Measurements from ENCODE around the gene FCN1.

Gene FCN1

DNA sequence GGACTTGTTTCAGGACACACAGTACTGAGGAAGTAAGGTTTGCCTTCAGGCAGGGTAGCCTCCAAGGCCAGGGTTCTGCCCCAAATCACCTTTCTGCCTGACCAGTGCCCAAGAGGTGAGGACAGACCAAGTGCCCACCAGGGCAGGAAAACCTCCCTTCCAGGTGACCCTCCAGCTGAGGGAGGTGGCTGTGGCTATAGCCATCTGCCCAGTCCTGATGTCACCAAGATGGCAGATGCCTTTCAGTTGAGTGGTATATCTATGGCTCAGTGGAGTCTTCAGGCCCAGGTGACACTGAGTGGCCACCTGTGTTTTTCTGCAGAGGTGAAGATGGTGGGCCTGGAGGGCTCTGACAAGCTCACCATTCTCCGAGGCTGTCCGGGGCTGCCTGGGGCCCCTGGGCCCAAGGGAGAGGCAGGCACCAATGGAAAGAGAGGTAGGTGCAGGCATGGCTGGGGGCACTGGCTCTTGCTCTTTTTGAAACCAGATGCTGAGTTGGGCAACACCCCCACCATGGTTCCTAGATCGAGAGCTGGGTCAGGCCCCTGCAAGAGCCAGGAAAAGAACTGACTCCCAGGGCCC, 35.4 kb downstream of the FCN1 start:
- DNase-seq (ENCODE audit: low read depth, low spot score): no peak
- H3K27ac ChIP-seq: no peak overlapping the region

GRCh38 chr9:134881313-134881670, 36.4 kb downstream of the FCN1 start:
- no peak for DNase-seq (ENCODE audit: low read depth, low spot score)
- H3K27ac ChIP-seq: no peak overlapping the region

DNA sequence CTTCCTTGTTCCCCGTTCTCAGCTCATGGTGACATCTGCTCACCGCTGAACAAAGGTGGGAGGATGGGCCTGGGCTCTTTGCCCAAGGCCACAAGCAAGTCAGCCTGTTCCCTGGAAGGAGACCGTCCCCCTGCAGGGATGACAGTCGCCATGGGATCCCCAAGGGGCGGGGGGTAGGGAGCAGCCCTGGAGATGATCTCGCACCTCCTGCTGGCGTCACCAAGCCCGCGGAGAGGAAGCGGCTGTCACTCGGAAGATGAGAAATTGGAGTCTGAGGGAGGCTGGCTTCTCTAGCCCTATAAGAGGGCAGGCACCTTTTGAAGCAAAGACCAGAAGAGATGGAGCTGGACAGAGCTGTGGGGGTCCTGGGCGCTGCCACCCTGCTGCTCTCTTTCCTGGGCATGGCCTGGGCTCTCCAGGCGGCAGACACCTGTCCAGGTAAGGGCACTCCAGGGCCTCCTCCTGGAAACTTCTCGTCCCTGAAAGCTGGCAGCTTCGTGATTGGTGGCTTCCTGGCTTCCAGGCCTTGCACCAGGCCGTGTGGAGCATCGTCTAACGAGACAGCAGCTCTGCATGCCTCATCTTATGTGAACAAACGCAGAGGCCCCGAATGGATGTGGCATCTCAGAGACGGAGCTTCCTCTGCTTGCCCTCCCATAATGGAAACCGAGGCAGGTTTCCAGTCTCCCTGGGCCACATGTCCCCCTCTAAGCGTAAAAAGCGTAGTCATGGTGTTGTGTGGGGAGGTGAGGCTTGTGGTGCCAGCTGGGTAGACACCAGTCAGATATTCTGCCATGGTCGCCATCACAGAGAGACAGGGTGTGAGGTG, 37.0 kb downstream of the FCN1 start, which contains the start of gene FCN2:
Gene FCN2, plus strand, starts transcription at position 327 of the 829 bp plus-strand sequence. Its CDS starts 12 bp downstream, at position 339.
- no peak within 1 kb of the TSS for H3K27ac ChIP-seq
- no peak for DNase-seq (ENCODE audit: low read depth, low spot score)

DNA sequence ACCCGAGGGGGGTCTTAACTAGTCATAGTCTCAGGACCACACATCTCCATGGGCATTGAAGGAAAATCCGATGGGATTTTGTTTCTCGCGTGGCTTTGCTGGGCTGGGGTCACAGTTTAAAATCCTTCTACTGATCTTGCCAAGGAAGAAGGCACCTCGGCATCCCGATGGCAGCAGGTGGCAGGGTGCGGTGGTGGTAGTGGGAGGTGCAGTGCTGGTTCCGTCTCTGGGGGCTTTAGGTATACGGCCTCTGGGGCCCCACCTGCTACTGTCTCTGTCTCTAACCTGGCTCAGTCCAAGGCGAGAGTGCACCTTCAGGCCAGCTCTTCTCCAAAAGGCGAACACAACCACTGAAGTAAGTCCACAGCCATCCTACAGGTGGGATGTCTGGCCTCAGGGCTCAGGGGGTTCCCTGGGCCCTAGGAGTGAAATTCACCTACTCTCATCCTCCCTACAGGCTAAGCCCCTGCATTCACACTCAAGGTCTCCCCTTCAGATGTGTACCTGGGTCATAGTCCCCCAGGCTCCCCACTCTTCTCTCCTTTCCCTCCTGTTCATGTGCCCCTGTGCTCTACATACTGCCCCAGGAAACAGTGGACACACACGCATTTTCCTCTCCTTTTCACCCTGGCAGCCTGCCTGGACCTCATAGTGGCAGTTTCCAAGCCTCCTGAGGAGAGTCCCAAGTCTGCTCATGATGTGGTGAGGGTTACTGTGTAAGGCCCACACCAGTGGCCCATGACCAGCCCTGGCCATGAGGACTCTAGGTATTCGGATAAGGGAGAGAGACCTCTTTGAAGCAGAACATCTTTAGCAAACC, 37.8 kb downstream of the FCN1 start:
- no peak for DNase-seq (ENCODE audit: low read depth, low spot score)

DNA sequence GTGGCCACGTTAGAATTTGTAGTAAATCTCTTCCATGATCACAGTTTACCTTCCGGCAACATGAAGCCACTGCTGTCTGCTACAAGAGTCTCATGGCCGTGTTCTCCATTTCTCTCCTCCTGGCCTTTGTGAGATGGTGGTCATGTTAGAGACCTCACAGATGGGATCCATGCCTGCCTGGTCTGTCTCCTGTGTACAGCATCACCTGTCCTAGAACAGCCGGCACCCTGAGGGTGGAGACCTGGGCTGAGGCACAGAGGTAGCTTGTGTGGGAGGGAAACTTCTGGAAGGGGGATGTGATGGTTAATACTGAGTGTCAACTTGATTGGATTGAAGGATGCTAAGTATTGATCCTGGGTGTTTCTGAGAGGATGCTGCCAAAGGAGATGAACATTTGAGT, 40.2 kb downstream of the FCN1 start:
- no peak overlapping the region for H3K27ac ChIP-seq
- no peak for DNase-seq (ENCODE audit: low read depth, low spot score)

More for the DNA sequence above, 37.8 kb downstream of the FCN1 start:
- no peak overlapping the region for H3K27ac ChIP-seq

DNA sequence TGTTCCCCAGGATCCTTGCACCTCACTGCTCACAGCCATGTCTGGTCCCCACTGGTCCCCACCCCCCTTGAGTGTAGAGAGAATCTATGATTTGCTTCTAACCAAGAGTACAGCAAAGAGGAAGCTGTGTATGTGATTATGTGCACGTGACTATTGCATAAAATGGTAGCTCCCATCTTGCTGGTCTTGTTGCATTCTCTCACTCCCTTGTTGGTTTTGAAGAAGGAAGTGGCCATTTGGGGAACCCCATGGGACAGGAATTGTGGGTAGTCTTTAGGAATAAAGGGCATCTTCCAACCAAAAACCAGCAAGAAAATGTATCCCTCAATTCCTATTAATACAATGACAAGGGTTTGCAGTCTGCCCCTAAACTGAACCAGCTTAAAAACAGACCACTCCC, 42.3 kb downstream of the FCN1 start:
- H3K27ac ChIP-seq: no peak overlapping the region
- no peak for DNase-seq (ENCODE audit: low read depth, low spot score)

DNA sequence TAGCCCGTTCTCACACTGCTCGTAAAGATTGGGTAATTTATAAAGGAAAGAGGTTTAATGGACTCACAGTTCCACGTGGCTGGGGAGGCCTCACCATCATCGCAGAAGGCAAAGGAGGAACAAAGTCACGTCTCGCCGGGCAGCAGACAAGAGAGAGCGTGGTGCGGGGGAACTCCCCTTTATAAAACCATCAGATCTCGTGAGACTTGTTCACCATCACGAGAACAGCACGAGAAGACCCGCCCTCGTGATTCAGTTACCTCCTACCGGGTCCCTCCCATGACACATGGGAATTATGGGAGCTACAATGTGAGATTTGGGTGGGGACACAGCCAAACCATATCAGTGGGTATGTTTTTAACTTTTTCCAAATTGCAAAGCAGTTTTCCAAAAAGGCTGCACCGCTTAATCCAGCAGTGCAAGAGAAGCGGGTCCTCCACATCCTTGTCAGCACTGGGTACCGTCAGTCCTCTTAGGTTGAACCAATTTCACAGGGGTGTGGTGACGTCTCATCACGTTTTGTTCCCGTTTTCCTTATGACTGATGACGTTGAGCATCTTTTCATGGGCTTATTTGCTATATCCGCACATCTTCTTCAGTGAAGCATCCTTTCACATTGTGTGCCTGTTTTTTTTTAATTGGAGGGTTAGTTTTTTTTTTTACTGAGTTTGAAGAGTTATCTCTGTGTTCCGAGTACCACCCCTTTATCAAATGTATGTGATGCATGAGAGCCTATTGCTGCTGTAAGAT, 45.1 kb downstream of the FCN1 start:
- H3K27ac ChIP-seq: no peak overlapping the region
- DNase-seq (ENCODE audit: low read depth, low spot score): no peak

GRCh38 chr9:134871697-134872340, 45.9 kb downstream of the FCN1 start:
- DNase-seq (ENCODE audit: low read depth, low spot score): no peak
- no peak overlapping the region for H3K27ac ChIP-seq

DNA sequence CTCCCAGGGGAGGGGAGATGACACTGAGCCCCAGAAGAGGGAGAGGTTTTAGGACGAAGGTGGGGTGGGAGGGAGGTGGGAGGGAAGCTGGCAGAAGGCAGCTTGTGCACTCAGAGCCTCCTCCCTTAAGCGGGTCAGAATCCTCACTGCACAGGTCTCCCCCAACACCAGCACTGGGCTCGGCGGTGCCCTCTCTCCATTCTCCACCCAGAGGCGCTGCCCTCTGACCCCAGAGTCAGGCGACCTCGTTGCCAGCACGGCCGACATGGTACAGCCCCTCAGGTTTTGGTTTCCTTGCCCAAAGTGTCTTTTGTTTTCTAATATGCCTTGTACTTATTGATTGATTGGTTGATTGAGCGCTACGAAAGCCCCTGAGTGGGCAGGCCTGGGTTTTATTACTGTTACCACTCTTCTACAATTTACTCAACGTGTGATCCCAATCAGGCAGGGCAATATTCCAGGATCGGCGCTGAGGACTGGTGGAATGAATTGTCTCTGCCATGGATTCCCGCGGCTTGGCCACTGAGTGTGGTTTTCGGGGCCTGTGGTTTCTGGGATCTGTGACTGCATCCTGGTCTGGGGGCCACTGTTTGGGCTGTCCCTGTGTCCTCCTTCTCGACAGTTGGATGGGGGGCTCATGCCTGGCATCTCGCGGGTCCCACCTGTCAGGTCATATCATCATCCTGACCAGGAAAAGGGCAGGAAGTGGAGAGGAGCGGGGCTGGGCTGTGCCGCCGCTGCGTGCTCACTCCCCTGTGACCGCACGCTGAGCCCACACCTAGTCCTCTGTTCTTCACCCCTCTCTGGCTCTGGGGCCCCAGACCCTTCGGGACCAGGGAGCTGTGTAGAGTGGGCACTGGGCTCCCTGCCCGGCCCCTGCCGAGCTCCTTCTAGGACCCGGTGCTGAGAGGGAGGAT, 46.7 kb downstream of the FCN1 start:
- no peak for DNase-seq (ENCODE audit: low read depth, low spot score)
- no peak overlapping the region for H3K27ac ChIP-seq

DNA sequence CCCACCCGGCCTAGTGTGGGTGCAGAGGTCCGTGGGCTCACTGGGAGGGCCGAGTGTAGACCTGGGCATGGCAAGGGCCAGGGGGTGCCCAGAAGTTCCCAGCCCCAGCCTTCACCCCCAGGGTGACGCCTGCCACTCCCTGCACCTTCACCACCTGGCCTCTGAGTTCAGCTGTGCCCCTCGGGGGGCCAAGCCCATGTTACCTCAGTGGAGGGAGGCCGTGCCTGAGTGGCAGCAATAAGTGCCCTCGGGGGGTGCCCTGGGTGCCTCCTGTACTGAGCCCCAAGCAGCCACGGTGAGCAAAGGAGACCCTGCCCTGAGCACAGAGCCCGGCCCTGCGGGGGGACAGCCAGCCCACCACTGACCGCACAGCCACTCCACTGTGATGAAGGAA, 47.4 kb downstream of the FCN1 start:
- no peak for DNase-seq (ENCODE audit: low read depth, low spot score)
- H3K27ac ChIP-seq: no peak overlapping the region

GRCh38 chr9:134869554-134870300, 48.0 kb downstream of the FCN1 start:
- no peak overlapping the region for H3K27ac ChIP-seq
- DNase-seq (ENCODE audit: low read depth, low spot score): no peak

- no peak for DNase-seq (ENCODE audit: low read depth, low spot score)
Observed at GRCh38 chr9:134868751-134869553, 48.8 kb downstream of the FCN1 start.

GRCh38 chr9:134867917-134868750, 49.6 kb downstream of the FCN1 start:
- no peak overlapping the region for H3K27ac ChIP-seq
- DNase-seq (ENCODE audit: low read depth, low spot score): no peak

More at GRCh38 chr9:134868751-134869553, 48.8 kb downstream of the FCN1 start:
- H3K27ac ChIP-seq: no peak overlapping the region

- no peak for DNase-seq (ENCODE audit: low read depth, low spot score)
- no peak overlapping the region for H3K27ac ChIP-seq
Observed at GRCh38 chr9:134864821-134865190, 52.9 kb downstream of the FCN1 start.

GRCh38 chr9:134863941-134864820, 53.5 kb downstream of the FCN1 start:
- H3K27ac ChIP-seq: no peak overlapping the region
- no peak for DNase-seq (ENCODE audit: low read depth, low spot score)
